Adrenal gland (tissue), 12 donors: ENCODE results near the gene KRTAP19-7. TPM values are rescaled to one million over a fixed set of nuclear protein-coding genes. Genes with fewer than 3 reads are reported as not detected.

Experiments
- DNase-seq, 7 donors: peaks; one replicate each; pipeline ENCODE4 v3.0.0-alpha.2; 2019 to 2020
- H3K27ac ChIP-seq, 5 donors: fragments of 200-600 bp; sonication (generic) in 4 of 5; 1 replicate in 3 of 5; 2 replicates in 2 of 5; pipeline versions ENCODE4 v1.5.1 to v1.8.0; 2016 to 2020; ENCODE audit warnings: mild to moderate bottlenecking in 1 of 5
- H3K27me3 ChIP-seq: fragments of 200-600 bp; 2 replicates; pipeline ENCODE4 v1.8.0; 2021
- H3K36me3 ChIP-seq, 2 donors: fragments of 200-600 bp; replicated peaks in 1 of 2; 1 replicate in 1 of 2; 2 replicates in 1 of 2; pipeline versions ENCODE4 v1.5.1 to v1.8.0; 2018 to 2022
- H3K4me1 ChIP-seq, 2 donors: fragments of 200-600 bp; replicated peaks in 1 of 2; 1 replicate in 1 of 2; 2 replicates in 1 of 2; pipeline versions ENCODE4 v1.5.1 to v1.8.0; 2018 to 2021
- H3K4me3 ChIP-seq, 4 donors: fragments of 200-600 bp; sonication (generic) in 3 of 4; one replicate each; pipeline ENCODE4 v1.5.1; 2016 to 2018
- H3K9me3 ChIP-seq, 3 donors: fragments of 200-600 bp; sonication (generic) in 1 of 3; replicated peaks in 1 of 3; 1 replicate in 2 of 3; 2 replicates in 1 of 3; pipeline versions ENCODE4 v1.5.1 to v1.8.0; 2016 to 2021
- POLR2A ChIP-seq, 2 donors: fragments of 450-650 bp; IDR thresholded peaks; one replicate each; pipeline ENCODE4 v1.6.1; 2017; ENCODE audit warnings: antibody characterized with exemption in 2 of 2, mild to moderate bottlenecking in 2 of 2, moderate library complexity in 1 of 2
- WGBS, 4 donors: extraction: QIAGEN DNeasy Blood & Tissue Kit in 2 of 4; methylation state at CpG; one replicate each; pipeline versions ENCODE4 v1.1.5 to v1.1.7; 2013 to 2017; 5-methylcytosine and 5-hydroxymethylcytosine counted together
- intact Hi-C, 2 donors: fragments of 100-400 bp; cut with DNase I; formaldehyde crosslinking; loops; one replicate each; pipeline versions ENCODE4 v1.14.1 to v1.15.0; 2022 to 2023
- polyA plus RNA-seq, 3 donors: library from polyadenylated mRNA; stranded (reverse); fragments of 200-250 nt in 2 of 3; fragments of 350-450 nt in 1 of 3; fragmentation: Illumina TruSeq in 1 of 3; extraction: RNeasy Lipid Tissue Mini Kit (QIAGEN cat#74804) in 1 of 3; gene quantifications; one replicate each; pipeline ENCODE4 v1.2.3, GENCODE V29; 2013 to 2014
- total RNA-seq, 9 donors: library from RNA; depleted of rRNA in 4 of 9; stranded (reverse); fragments of >200 nt in 4 of 9; fragments of 120-200 nt in 1 of 9; fragmentation: NEBNext Ultra II Directional in 1 of 9; extraction: Animal tissue kit (Norgen Biotek cat#: 25700) in 1 of 9; gene quantifications; one replicate each; pipeline versions ENCODE4 v1.1.0 to v1.2.4, GENCODE V29; 2013 to 2023
- TF ChIP-seq, protein P1 (sequence below), 6 experiments: fragments of 450-650 bp in 4 of 6; fragments of 200-600 bp in 2 of 6; sonication (generic) in 1 of 6; IDR thresholded peaks; 1 replicate in 5 of 6; 2 replicates in 1 of 6; pipeline versions ENCODE4 v1.5.1 to v1.8.0; 2016 to 2021; ENCODE audit warnings: antibody characterized with exemption in 6 of 6, mild to moderate bottlenecking in 2 of 6, moderate library complexity in 1 of 6
- donor health status: healthy with polysubstance abuse.
- donor health status: Bipolar disorder and iron deficiency.
- donor health status: DM: yes; HTN: yes; CAD: no.
- donor health status: DM: no; HTN: no; CAD: no.
- donor health status: DM: no; HTN: no; CAD: no.
- donor health status: DM: yes; HTN: yes; CAD: no.

The KRTAP19-7 gene
- total and polyA plus RNA-seq, 12 donors = not detected

DNA sequence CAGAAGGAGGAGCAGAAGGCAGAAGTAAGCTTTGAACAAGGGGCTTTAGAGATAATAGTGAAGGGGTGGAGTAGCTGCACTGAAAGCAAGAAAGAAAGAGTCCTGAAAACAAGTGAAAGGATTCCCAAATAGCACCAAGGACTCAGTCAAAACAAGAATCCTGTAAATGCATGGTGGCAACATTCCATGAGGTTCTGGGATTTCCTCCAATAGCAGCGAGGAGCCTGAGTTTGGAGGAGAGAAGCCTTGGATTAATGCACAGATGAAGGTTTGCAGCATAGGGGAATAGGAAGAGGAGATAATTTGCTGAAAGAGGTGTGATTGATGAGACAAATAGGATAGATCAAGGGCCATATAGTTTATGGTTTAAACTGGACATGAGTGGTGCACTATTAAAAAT, 18.2 kb upstream of the KRTAP19-7 start:
- no peaks in the 10 kb centered on the region for H3K27me3 ChIP-seq
- no peak overlapping the region for H3K27ac ChIP-seq
- intact Hi-C loops = no loop called here
- H3K4me3 ChIP-seq = no peak overlapping the region
- WGBS, 4 donors = 45 to 79% (median 55%) methylated on average over 1 of the region's 1 CpG
- H3K4me1 ChIP-seq = no peaks in the 10 kb centered on the region
- DNase-seq = no peak
- no peaks in the 10 kb centered on the region for H3K9me3 ChIP-seq
- TF ChIP-seq, protein P1, sequence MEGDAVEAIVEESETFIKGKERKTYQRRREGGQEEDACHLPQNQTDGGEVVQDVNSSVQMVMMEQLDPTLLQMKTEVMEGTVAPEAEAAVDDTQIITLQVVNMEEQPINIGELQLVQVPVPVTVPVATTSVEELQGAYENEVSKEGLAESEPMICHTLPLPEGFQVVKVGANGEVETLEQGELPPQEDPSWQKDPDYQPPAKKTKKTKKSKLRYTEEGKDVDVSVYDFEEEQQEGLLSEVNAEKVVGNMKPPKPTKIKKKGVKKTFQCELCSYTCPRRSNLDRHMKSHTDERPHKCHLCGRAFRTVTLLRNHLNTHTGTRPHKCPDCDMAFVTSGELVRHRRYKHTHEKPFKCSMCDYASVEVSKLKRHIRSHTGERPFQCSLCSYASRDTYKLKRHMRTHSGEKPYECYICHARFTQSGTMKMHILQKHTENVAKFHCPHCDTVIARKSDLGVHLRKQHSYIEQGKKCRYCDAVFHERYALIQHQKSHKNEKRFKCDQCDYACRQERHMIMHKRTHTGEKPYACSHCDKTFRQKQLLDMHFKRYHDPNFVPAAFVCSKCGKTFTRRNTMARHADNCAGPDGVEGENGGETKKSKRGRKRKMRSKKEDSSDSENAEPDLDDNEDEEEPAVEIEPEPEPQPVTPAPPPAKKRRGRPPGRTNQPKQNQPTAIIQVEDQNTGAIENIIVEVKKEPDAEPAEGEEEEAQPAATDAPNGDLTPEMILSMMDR (IDR thresholded peaks at IDR 0.05) = no peak
- TF ChIP-seq POLR2A (IDR thresholded peaks at IDR 0.05) = no peak
- no peaks in the 10 kb centered on the region for H3K36me3 ChIP-seq

DNA sequence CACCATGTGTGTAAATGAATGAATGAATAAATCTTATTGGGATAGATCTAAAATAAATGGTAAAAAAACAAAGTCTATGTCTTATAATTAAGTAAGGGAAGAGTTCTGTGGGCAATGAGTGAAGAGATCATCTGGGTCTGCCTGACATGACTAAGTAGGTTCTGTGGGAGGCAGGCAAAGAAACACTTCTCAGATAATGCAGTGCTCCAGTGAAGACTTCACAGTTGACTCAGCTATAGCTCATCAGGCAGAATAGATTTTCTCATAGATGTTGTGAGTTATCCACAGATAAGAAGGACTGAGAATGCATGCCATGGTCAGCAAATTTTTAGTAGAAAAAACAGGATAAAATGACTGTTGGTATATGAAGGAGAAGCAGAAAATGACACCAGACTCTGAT, 16.7 kb upstream of the KRTAP19-7 start:
- TF ChIP-seq, protein P1 (IDR thresholded peaks at IDR 0.05) = no peak
- TF ChIP-seq POLR2A (IDR thresholded peaks at IDR 0.05) = no peak
- Histone ChIP-seq H3K36me3 (no peaks in the 10 kb centered on the region), H3K4me1 (no peaks in the 10 kb centered on the region), H3K4me3 (no peak overlapping the region), H3K27me3 (no peaks in the 10 kb centered on the region), H3K9me3 (no peaks in the 10 kb centered on the region), H3K27ac (no peak overlapping the region)
- intact Hi-C loops = no loop called here
- DNase-seq = no peak

DNA sequence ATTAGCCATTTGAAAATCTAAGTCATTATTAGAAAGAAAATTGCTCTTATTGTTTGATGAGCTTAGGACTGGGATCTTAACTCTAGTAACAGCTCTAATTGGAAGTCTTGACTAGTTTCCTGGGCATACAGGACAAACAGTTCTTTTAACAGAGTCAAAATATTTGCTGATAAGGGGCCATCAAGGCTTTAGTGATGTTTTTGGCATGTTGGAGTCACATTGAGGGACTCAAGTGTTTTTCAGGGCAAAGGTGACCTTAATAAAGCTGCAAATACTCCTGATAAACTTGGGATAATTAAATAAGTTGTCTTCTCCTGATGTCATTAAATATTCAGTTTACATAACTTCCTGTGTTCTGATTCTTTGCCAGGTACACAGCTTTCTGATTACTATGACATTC, 6.5 kb upstream of the KRTAP19-7 start:
- TF ChIP-seq, protein P1 (IDR thresholded peaks at IDR 0.05) = no peak
- TF ChIP-seq POLR2A (IDR thresholded peaks at IDR 0.05) = no peak
- H3K27me3 ChIP-seq = no peaks in the 10 kb centered on the region
- no peaks in the 10 kb centered on the region for H3K9me3 ChIP-seq
- H3K27ac ChIP-seq = no peak overlapping the region
- H3K4me3 ChIP-seq = no peak overlapping the region
- H3K4me1 ChIP-seq = no peaks in the 10 kb centered on the region
- H3K36me3 ChIP-seq = no peaks in the 10 kb centered on the region
- no peak for DNase-seq
- intact Hi-C loops = no loop called here

DNA sequence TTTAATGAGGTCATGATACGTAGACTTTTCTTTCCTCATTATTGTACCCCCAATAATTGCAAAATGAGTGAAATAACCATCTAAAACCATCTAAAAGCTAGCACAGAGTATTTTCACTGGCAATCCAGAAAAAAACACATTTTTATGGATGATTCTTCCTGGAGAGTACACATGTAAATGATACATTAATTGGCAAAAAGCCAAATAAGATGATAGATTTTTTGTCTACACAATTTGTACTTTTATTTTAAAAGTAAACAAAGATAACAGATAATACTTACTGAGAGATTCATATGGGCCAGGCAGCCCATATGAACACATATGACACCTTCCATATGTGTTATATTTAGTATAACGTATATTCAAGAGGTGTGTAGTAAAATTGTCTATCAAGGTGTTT, 2.5 kb upstream of the KRTAP19-7 start:
- Histone ChIP-seq H3K4me1 (no peaks in the 10 kb centered on the region), H3K9me3 (no peaks in the 10 kb centered on the region), H3K36me3 (no peaks in the 10 kb centered on the region), H3K4me3 (no peak overlapping the region), H3K27me3 (no peaks in the 10 kb centered on the region), H3K27ac (no peak overlapping the region)
- intact Hi-C loops = no loop called here
- no peak for DNase-seq
- TF ChIP-seq POLR2A (IDR thresholded peaks at IDR 0.05) = no peak
- TF ChIP-seq, protein P1 (IDR thresholded peaks at IDR 0.05) = no peak
- WGBS, 4 donors = 77 to 87% (median 81%) methylated on average over 2 of the region's 2 CpGs
